NT2/D1 (cell line): ENCODE data around the gene EDN1.

ENCODE experiments used
- SUZ12 ChIP-seq: IDR thresholded peaks from 2 replicates; pipeline ENCODE4 v1.6.1; 2011; ENCODE audit not compliant: insufficient read length, insufficient read depth; ENCODE audit errors: extremely low read depth
- YY1 ChIP-seq: IDR thresholded peaks from 2 replicates; pipeline ENCODE4 v1.6.1; 2011; ENCODE audit not compliant: insufficient read length, insufficient read depth
- ZNF274 ChIP-seq: IDR thresholded peaks from 2 replicates; pipeline ENCODE4 v1.6.1; 2011; ENCODE audit warnings: mild to moderate bottlenecking, low read depth, low read length

GRCh38 chr6:12309070-12309469, 18.9 kb downstream of the EDN1 start:
- TF ChIP-seq YY1 (no peak), ZNF274 (no peak), SUZ12 (no peak)
